Thyroid gland (tissue), 4 donors: ENCODE results near the gene FGD5. TPM values are rescaled to one million over a fixed set of nuclear protein-coding genes. Genes with fewer than 3 reads are reported as not detected.

Experiments used
- DNase-seq, 2 donors: peaks; one replicate each; pipeline ENCODE4 v3.0.0-alpha.2; 2019
- H3K27ac ChIP-seq, 3 donors: fragments of 200-600 bp; sonication (generic); 1 replicate in 2 of 3; 2 replicates in 1 of 3; pipeline ENCODE4 v1.5.1; 2016 to 2019; ENCODE audit warnings: mild to moderate bottlenecking in 1 of 3, moderate library complexity in 1 of 3
- H3K27me3 ChIP-seq: fragments of 200-600 bp; sonication (generic); one replicate; pipeline ENCODE4 v1.5.1; 2019
- H3K36me3 ChIP-seq, 2 donors: fragments of 200-600 bp; sonication (generic); one replicate each; pipeline ENCODE4 v1.5.1; 2016 to 2019
- H3K4me1 ChIP-seq, 2 donors: fragments of 200-600 bp; sonication (generic); one replicate each; pipeline ENCODE4 v1.5.1; 2017 to 2019
- H3K4me3 ChIP-seq, 3 donors: fragments of 200-600 bp; sonication (generic); replicated peaks in 1 of 3; 1 replicate in 2 of 3; 2 replicates in 1 of 3; pipeline ENCODE4 v1.5.1; 2016; ENCODE audit warnings: mild to moderate bottlenecking in 1 of 3
- H3K9me3 ChIP-seq: fragments of 200-600 bp; sonication (generic); one replicate; pipeline ENCODE4 v1.5.1; 2017
- CTCF ChIP-seq, 6 experiments: fragments of 200-600 bp in 3 of 6; fragments of 450-650 bp in 3 of 6; sonication (generic) in 3 of 6; IDR thresholded peaks; one replicate each; pipeline ENCODE4 v1.5.1; 2016 to 2019; ENCODE audit warnings: antibody characterized with exemption in 6 of 6, mild to moderate bottlenecking in 2 of 6, inconsistent platforms in 1 of 6, moderate library complexity in 1 of 6
- POLR2A ChIP-seq, 2 donors: fragments of 450-650 bp; IDR thresholded peaks; one replicate each; pipeline ENCODE4 v1.6.1; 2017; ENCODE audit warnings: antibody characterized with exemption in 2 of 2, mild to moderate bottlenecking in 2 of 2, moderate library complexity in 1 of 2
- WGBS, 2 donors: methylation state at CpG; one replicate each; pipeline ENCODE4 v1.1.5; 2017; 5-methylcytosine and 5-hydroxymethylcytosine counted together
- intact Hi-C: fragments of 100-400 bp; cut with DNase I; formaldehyde crosslinking; loops from one replicate; pipeline ENCODE4 v1.15.1; 2023
- total RNA-seq, 4 donors: library from RNA; depleted of rRNA; stranded (reverse); fragments of >200 nt; gene quantifications; one replicate each; pipeline ENCODE4 v1.2.3, GENCODE V29; 2016

Gene FGD5
- total RNA-seq, 4 donors from 2014 or later: 13.0 to 29.3 (median 17.4) TPM

- no peak for DNase-seq
- H3K9me3 ChIP-seq: no peaks in the 10 kb centered on the region
- WGBS, 2 donors: 91 to 94% methylated on average over 12 to 16 of the region's 16 CpGs
- peaks cover 0 to 6% of the 10 kb centered on the region in 2 donors for H3K4me1 ChIP-seq
- no peak overlapping the region for H3K27ac ChIP-seq
- TF ChIP-seq POLR2A (IDR thresholded peaks at IDR 0.05) (no peak), CTCF (IDR thresholded peaks at IDR 0.05) (no peak)
- no peaks in the 10 kb centered on the region for H3K36me3 ChIP-seq
- no peak overlapping the region for H3K4me3 ChIP-seq
- no peaks in the 10 kb centered on the region for H3K27me3 ChIP-seq
- intact Hi-C loops: no loop called here
Measured at GRCh38 chr3:14772533-14773138, 46.1 kb upstream of the FGD5 start.

- Histone ChIP-seq H3K4me3 (no peak overlapping the region), H3K4me1 (no peaks in the 10 kb centered on the region), H3K27ac (no peak overlapping the region), H3K36me3 (no peaks in the 10 kb centered on the region), H3K9me3 (no peaks in the 10 kb centered on the region), H3K27me3 (no peaks in the 10 kb centered on the region)
- no peak for TF ChIP-seq POLR2A (IDR thresholded peaks at IDR 0.05)
- no peak for TF ChIP-seq CTCF (IDR thresholded peaks at IDR 0.05)
- intact Hi-C loops: no loop called here
- DNase-seq: no peak
Measured at GRCh38 chr3:14773281-14773680, 45.5 kb upstream of the FGD5 start.

GRCh38 chr3:14773691-14774128 is 45.1 kb upstream of the FGD5 start:
- intact Hi-C loops: no loop called here
- DNase-seq: no peak
- TF ChIP-seq POLR2A (IDR thresholded peaks at IDR 0.05) (no peak), CTCF (IDR thresholded peaks at IDR 0.05) (no peak)

GRCh38 chr3:14774431-14774830 is 44.3 kb upstream of the FGD5 start:
- Histone ChIP-seq H3K27ac (no peak overlapping the region), H3K36me3 (no peaks in the 10 kb centered on the region), H3K4me1 (no peaks in the 10 kb centered on the region), H3K4me3 (no peak overlapping the region), H3K27me3 (no peaks in the 10 kb centered on the region), H3K9me3 (no peaks in the 10 kb centered on the region)
- no peak for TF ChIP-seq CTCF (IDR thresholded peaks at IDR 0.05)
- TF ChIP-seq POLR2A (IDR thresholded peaks at IDR 0.05): no peak
- no peak for DNase-seq
- intact Hi-C loops: no loop called here
- WGBS, 2 donors: 88 to 89% methylated on average over 11 to 12 of the region's 12 CpGs

More at GRCh38 chr3:14773691-14774128, 45.1 kb upstream of the FGD5 start:
- Histone ChIP-seq H3K27ac (no peak overlapping the region), H3K36me3 (no peaks in the 10 kb centered on the region), H3K27me3 (no peaks in the 10 kb centered on the region), H3K4me1 (no peaks in the 10 kb centered on the region), H3K4me3 (no peak overlapping the region), H3K9me3 (no peaks in the 10 kb centered on the region)
- 94% methylated on average over 6 of the region's 6 CpGs for WGBS, 2 donors

- no peak overlapping the region for H3K27ac ChIP-seq
- DNase-seq: no peak
- no peak for TF ChIP-seq CTCF (IDR thresholded peaks at IDR 0.05)
- no peak for TF ChIP-seq POLR2A (IDR thresholded peaks at IDR 0.05)
- H3K27me3 ChIP-seq: no peaks in the 10 kb centered on the region
- intact Hi-C loops: no loop called here
- WGBS, 2 donors: 86 to 91% methylated on average over 7 of the region's 7 CpGs
- H3K36me3 ChIP-seq: no peaks in the 10 kb centered on the region
- H3K4me1 ChIP-seq: no peaks in the 10 kb centered on the region
- no peak overlapping the region for H3K4me3 ChIP-seq
- H3K9me3 ChIP-seq: no peaks in the 10 kb centered on the region
Measured at GRCh38 chr3:14775011-14775410, 43.8 kb upstream of the FGD5 start.
